Stimulated activated CD8-positive, alpha-beta memory T cell treated with anti-CD3 and anti-CD28 coated beads, Interleukin-4, amount 100 ng/mL, for 24 hours (primary cell): Measurements from ENCODE around the gene MEGF6.

ENCODE experiments used
- DNase-seq: peaks from one replicate; pipeline ENCODE4 v3.0.0-alpha.2; 2020; ENCODE audit warnings: low read depth

MEGF6 gene

DNA sequence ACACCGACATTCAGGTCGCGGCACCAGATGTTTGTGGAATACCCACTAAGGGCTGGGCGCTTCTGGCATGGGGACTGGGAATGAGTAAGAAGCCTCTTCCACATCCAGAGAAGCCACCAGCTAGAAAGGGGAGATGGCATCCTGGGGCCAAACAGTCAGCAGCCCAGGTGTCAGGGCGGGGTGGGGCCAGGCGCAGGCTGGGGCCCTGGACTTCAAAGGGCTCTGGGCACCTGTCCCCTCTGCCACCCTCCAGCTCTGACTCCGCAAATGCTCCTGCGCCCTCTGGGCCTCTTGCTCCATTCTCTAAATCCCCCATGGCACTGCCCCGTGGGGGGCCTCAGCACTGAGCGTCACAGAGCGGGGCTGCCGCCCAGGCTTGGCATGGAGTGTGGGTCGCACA lies 70.4 kb downstream of the MEGF6 start:
- DNase-seq, result no peak

DNA sequence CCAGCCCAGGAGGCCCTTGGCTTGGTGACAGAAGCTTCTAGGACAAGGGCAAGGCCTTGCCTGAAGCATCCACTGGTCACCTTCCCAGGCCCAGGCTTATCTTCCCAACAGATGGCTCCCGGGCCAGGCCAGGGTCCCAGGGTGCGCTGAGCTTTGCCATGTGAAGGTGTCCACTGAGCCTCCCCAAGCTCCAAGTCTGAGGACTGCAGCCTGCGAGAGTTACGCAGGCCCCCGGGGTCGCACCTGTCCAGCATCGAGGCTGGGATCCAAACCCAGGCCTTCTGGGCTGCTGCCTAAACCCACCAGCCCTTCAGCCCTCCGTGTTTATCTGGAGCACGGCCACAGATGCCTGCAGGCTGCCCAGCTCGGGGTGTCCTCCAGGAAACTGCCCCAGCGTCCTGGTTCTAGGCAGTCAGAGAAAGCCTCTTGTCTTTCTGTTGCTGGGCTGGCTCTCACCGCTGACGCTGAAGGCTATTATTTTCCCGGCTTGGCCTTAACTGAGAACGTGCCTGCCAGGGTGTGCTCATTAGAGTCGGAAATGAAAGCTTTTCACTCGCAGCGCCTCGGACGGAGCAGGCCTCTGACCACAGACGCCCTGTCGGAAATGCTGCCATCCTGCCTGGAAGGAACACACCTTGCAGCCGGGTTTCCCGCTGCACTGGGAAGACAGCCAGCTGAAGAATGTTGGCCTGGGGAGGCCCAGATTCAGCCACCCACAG lies 71.4 kb downstream of the MEGF6 start:
- DNase-seq, result no peak

DNA sequence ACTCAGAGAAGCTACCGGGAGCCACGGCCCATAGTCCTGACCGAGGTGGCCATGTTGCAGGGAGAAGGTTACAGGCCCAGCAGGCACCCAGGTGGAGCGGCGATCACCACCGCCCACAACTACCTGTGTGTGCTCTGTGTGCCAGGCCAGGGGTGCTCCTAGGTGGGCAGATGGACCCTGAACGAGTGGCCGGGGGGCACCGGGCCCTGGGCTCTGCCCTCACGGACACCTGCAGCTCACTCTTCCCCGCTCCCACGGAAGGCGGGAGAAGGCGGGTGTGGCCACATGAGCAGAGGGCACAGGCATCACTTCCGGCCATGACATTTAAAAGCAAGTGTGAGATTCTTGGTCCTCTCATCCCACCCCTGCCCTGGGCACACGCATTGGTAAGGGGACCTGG lies 73.9 kb downstream of the MEGF6 start:
- DNase-seq, result no peak

DNA sequence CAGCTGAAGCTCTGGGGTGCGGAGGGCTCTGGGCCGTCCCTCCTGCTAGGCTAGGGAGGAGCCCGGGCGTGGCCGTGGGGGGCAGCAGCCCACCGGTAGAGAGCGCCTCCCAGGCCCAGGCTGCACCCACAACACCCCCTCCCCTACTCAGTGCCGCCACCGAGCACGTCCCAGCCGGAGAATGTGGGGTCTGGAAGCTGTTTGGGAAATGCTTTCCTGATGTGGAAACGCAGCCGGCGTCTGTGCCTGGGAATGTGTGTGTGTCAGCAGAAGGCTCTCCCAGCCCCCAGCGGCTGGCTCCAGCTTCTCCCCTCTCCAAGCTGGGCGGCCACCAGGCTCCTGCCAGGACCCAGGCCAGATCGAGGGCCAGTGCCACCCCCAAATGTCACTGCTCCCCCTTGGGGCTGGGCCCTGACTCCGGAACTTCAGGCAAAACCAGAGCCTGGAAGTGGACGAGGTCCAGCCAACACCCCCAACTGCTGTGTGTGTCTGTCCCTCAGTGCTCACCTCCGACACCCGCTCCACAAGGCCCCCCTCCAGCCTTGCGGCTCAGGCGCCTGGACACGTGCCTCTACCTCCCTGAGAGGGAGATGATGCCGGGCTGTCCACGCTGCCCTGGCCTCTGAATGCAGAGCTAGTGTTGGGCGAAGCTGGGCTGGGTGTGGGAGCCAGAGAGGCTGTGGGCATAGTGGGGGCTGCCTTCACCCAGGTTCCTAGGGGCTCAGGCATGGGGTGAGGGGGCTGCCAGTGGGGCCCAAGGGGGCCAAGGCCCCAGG lies 74.7 kb downstream of the MEGF6 start:
- DNase-seq, result no peak

DNA sequence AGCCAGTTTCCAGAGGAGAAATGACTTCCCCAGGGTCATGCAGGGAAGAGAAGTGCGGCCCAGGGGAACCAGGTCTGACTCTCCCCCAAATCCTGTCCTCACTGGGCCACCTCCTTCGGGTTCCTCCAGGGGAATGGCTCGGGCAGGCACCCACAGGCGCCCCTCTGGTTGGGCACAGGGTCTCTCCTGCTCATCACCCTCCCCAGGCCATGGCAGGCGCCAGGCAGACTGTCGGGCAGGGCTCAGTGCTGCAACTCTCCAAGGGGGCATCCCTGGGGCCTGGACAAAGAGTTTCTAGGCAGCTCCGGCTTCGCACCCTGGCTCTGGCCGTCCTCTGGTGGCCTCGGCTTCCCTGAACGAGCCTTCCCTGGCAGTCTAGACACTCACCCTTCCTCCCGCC lies 75.6 kb downstream of the MEGF6 start:
- DNase-seq, result no peak

DNA sequence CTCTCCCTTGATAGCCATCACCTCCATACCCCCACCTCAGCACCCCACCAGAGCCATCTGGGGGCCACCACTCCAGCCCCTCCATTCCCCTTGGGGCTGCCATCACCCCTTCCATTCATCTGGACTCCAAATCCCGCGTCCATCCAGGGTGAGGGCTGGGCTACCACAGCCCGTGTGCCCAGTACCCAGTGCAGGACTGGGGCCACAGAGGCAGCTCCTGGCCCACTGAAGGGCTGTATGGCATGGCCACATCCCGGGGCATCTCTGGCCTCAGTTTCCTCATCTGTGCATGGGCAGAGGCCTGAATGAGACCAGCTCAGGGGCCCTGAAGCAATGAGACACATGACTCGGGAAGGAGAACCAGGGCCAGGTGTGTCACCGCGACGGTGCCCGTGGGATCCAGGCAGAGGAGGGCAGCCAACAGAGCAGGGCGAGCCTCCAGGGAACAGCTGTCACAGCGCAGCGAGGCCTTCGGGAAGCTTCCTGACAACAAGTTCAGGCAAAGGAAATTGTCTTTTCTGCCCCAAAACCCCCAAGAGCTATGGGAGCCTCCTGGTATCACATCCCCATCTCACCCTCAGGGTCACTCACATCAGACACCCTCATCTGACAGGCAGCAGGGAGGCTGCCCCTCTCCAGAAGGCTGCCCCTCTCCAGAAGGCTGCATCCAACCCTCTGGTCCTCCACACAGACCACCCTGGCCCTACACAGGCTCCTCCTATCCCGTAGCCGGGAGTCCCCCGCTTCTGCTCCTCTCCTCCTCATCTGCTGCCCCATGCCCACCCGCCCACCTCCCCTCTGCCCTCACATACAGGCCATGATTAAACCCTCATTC lies 76.3 kb downstream of the MEGF6 start:
- DNase-seq, result no peak

DNA sequence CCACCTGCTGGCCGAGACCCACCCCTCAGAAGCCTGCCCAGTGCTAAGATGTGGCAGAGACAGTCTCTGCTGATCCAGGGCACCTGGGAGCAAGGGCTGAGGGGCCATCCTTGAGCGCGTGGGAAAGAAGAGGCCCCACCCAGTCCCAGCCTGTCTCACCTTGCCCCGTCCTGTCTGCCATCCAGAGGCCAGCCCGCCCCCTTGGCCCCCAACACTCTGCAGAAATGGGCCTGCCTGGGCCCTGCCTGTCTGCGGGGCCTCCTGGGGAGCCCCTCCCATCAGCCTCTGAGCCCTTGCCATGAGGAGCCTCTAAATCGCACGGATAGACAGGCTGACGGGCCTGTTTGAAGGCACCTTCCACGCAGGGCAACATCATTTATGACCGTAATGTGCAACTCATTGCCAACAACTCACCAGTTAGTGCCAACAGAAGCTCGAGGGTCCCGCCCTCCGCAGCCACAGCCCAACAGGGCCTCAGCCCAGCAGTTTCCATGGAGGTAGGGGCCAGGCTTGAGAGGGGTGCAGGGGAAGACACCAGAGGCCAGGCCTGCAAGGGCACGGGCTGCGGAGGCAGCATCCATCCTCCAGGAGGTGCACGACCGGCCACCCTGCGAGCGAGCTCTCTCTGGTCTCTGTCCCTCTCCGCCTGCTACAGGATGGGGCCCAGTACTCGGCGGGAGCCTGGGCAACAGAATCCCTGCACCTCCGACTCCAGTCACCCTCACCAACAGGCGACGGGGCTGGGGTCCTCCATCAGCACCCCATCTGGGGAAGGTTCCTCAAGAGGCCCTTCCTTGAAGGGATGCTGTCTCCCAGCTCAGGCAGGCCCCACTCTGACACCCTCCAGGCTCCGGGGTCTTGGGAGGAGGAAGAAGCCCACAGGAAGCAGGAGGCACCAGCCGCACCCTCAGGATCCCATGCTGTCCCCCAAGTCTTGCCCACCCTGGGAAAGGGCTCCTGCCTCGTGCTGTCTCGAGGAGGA lies 78.0 kb downstream of the MEGF6 start:
- no peak for DNase-seq

DNA sequence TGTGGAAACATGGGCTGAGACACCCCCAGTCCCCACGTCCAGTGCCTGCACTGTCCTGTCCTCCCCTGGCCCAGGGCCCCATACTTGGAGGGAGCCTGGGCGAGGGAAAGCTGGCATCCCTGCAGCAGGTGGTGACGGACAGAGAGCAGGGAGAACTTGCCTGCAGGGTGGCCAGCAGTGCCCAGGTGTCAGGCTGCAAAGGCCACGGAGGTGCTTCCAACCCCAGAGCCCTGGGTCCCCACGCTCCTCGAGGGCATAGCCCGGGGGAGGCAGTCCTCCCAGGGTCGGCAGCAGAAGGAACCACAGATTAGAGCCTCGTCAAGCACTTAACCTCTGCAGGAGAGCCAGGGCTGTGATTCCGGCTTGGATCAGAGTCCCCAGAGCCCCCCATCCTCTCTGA lies 79.4 kb downstream of the MEGF6 start:
- DNase-seq, result no peak

DNA sequence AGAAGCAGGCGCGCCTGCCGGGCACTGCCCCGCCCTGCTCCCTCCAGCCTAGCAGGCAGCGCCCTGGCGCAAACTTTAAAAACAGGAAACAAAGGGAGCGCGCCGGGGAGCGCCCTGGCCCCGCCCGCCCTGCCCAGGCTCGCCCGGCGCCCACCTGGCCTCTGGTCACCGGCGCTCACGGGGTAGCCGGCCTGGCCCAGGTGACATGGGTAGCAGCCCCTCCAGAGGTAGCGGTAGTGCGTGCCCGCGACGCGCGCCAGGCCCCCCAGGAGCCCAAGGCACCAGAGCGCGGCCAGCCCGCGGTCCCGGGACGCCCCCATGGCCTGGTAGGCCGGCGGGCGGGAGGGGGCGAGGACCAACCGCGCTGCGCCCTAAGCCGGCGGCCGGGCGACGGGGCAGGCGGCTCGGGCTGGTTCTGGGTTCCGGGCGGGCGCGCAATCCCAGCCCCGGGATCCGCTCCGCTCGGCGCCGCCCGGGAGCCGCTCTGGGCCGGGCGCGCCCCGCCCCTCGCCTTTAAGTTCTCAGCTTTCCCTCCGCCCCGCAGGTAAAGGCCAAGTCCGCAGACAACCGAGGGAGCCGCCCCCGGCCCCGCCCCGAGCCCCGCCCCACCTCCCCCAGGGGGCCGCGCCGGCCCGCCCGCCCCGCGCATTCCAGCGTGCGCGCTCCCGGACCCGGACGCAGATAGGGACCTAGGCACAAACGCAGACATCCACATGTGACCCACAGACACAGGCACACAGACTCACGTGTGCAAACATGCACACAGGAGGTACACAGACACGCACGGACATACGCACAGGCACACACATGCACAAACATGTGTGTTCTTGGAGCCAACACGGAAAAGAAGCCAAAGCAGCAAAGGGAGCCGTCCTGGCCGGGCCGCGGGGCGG lies 80.1 kb downstream of the MEGF6 start:
- peak; percentile 61 for DNase-seq

DNA sequence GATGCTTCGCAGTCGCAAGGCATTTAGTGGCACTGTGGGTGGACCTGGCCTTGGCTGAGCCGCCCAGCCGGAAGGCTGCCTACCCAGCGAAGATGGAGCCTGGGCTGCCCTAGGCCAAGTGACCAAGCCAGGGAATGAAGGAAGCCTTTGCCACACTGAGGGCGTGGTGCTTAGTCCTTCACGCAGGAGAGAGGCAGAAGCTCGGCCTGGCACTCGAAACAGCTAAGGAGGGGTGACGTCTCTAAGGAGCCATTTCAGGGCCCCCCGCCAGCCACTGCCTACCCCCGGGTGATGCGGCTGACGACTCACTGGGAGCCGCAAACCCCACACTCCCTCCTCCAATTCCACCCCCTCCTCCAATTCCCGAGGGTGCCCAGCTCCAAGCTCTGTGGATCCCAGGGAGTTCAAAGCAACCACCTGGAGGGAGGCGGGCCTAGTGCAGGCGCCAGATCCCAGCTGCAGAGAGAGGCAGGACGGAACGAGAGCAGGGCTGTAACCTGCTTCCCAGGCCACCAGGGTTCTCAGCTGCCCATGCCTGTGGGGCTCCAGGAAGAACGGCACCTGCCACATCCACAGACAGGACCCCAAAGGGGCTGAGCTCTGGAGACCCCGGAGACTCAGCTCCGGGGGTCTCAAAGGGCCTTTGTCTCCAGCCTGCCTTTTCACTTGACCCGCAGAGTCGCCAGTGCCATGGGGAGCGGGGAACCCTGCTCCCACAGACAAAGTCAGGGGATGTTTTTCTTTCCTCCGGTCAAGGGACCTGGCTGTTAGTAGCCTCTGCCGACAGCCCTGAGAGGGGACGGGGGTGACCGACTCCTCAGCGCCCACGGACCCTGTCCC lies 81.0 kb downstream of the MEGF6 start:
- no peak for DNase-seq

DNA sequence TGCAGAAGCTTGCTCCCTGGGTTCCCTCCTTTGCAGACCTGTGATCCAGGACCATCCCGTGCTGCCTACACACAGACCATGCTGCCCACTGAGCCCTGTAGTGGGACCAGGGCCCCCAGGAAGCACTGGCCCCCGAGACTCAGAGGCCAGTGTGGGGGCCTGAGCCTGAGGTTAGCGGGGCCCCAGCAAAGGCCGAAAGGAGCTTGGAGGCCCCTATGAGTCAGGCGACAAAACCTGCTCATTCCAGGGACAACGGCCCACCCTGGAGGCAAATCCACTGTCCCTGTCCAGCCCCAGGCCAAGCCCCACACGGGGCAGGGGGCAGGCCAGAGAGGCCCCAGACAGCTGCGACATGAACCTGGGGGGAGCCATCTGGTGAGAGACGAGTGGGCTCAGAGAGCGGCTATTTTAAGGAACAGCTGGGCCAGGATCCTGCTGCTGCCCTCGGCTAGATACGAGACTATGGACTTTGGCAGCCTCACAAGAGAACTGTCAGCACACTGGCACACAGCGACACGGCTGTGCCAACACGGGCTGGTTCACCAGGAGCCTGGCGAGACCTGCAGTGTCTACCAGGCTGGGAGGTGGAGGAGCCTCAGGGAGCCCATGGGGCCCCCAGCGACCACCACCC lies 82.1 kb downstream of the MEGF6 start:
- DNase-seq, result no peak

DNA sequence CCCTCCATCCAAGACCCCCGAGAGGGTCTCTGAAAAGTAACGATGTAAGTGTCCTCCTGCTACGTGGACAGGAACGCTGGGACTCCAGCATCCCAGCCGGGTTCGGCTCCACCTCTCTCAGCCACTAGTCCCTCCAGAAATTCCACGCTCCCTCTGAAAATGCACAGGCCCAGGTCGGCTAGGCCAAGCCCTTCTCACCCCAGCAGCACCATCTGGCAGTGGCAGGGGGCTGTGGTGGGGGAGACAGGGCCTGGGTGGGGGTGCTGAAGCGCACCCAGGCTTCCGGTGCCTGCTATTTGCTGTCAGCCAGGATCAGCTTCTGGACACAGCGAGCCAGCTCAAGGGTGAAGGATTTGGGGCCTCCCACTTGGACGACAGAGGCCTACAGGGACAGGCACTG lies 83.5 kb downstream of the MEGF6 start:
- DNase-seq, result no peak

DNA sequence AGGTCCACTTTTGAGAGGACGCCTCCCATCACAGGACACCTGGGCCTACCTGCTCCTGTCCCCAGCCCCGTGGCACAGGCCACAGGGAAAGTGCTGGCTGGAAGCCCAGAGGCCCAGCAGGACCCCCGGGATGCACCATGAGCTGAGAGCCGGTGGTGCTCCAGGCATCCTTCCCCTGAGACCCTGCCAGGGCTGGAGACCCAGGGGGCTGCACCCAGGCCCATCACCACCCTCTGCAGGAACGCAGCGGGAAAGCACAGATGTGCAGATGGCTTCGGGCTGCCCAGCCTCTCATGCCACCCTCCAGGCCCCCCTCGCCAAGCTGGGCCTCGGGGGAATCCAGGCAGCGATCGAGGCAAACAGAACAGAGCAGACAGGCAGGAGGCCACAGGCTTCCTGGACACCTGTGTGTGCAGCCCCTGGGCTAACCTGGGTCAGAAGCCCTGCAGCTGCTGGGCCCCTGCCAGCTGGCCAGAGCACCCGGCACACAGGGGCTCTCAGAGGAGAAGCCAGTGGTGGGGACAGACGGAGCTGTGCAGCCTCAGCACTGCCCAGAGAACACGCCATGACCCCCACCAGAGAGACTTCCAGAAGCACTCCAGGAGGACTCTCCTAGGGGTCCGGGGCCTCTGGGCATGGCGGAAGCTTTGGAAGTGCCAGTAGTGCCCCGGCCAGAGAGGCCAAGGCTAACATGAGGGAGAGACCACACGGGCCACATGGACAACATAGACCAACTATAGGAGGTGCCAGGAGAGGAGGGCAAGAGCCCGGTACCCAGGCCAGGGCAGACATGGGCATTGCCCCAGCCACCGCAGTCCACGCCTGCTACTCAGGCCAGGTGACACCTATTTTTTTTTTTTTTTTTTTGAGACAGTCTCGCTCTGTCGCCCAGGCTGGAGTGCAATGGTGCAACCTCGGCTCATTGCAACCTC lies 85.5 kb downstream of the MEGF6 start:
- no peak for DNase-seq

DNA sequence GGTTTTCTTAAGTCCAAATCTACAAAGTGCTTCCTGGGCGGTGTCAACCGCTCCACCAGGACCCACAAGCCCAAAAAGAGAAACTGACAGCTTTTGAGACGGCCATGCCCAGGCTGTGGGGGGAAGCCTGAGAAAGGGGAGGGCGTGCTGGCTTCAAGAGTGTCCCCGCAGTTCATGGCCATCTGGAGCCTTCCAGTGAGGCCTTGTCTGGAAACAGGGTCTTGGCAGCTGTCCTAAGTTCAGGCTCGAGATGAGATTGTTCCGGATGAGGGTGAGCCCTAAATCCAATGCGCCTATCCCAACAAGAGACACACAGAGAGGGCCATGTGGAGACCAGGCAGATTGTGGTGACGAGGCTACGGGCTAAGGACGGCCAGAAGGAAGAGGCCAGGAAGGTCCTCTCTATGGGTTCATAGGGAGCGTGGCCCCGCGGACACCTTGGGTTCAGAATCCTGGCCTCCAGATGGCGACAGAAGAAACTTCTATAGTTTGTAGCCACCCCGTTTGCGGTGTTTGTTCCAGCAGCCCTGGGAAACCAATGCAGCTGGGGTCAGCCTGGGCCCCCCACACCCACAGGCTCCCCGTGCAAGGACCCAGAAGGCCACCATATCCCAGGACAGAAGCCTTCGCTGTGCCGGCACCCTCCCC lies 86.6 kb downstream of the MEGF6 start:
- DNase-seq, result no peak

DNA sequence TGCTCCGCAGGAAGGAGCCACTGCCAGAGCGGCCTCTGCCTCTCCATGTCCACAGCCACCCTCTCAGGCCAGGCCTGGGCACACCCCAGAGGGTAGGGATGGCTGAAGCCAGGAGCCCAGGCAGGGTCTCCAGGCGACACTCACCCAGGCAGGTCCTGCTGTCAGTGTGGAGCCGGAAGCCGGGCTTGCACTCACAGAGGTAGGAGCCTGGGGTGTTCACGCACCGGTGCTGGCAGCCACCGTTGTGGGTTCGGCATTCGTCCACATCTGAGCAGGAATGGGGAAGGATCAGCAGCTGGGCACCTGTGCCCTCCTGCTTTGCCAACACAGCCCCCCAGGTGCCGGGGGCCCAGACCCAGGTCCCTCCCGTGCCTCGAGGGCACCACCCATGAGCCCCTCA lies 87.3 kb downstream of the MEGF6 start:
- no peak for DNase-seq

DNA sequence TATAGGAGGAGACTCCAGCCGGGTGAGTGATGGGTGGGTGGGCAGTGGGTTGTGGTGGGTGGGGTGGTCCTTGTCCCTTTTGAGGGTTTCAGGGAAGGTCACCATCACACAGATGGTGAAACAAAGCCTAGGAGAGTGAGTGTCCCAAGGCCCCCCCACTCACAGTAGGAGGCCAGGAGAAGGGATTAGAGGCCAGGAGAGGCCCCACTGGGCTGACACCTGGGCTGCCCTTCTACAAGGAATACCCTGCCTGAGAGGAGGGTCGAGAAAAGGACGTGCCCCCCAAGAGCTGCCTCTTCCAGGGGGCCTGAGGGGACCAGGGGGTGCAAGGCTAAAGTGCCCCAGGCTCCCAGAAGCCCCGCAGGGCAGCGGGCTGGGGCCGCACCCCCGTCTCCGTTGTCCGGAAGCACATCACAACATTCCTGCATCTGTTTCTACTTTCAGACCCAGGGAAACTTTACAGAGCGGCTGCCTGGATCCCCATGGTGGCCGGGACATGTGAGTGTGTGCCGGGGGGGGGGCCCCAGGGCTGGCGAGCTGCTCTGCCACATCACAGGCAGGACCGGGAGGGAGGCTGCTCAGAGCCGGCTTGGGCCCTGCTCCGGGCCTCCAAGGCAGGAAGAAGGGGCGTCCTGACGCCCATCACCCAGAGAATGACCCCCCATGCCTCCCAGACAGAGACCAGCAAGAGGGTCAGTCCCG lies 88.6 kb downstream of the MEGF6 start:
- DNase-seq, result no peak

DNA sequence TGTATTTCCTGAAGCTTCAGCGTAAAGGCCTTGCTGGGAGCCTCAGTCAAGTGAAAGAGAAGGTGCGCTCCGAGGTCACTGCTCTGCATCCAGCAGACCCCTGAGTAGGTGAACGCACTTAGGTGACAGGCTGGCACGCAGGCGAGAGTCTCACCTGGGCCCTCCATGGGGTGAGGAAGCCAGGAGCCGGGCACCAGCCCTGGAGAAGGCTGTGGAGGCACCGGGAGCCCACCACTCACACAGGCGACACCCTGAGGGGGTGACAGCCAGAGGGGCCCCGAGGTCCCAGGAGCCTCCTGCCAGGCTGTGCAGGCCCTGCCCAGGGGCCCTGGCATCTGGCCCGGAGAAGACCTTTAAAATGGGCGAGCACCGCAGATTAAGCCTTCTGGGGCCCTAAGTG lies 89.2 kb downstream of the MEGF6 start:
- DNase-seq, result no peak
